Activated CD4-positive, alpha-beta T cell treated with anti-CD3 and anti-CD28 coated beads for 36 hours (primary cell): Measurements from ENCODE around the gene MRPL54. TPM values are rescaled to one million over a fixed set of nuclear protein-coding genes. Genes with fewer than 3 reads are reported as not detected.
"Not testable (repeated sequence)": the region's sequence is repeated elsewhere in the genome, so short reads cannot be mapped to it uniquely, and the experiment has no call there.

ENCODE experiments used
- ATAC-seq: fragments of 200-7000 bp; cut with Tn5 transposase; one replicate; pipeline ENCODE4 v1.10.0; 2021; ENCODE audit warnings: mild to moderate bottlenecking, moderate library complexity
- CTCF ChIA-PET: fragments of 350-600 bp; sonication (Branson Sonifier 250); formaldehyde crosslinking; loops from one replicate; lab custom pipeline; 2021; ENCODE audit warnings: antibody characterized with exemption; lab: Charles Lee
- POLR2A ChIA-PET: fragments of 350-600 bp; sonication (Branson Sonifier 250); formaldehyde crosslinking; loops from one replicate; lab custom pipeline; 2021; ENCODE audit warnings: antibody characterized with exemption, inconsistent platforms; lab: Charles Lee
- DNase-seq: peaks from one replicate; pipeline ENCODE4 v3.0.0-alpha.2; 2020
- H3K27ac Mint-ChIP-seq: one replicate; pipeline ENCODE4 v1.8.0; 2021; ENCODE audit warnings: mixed read lengths
- H3K27me3 Mint-ChIP-seq: one replicate; pipeline ENCODE4 v1.8.0; 2021; ENCODE audit warnings: mixed read lengths
- H3K36me3 Mint-ChIP-seq: one replicate; pipeline ENCODE4 v1.8.0; 2021; ENCODE audit warnings: low read depth, mixed read lengths
- H3K4me1 Mint-ChIP-seq: one replicate; pipeline ENCODE4 v1.8.0; 2021; ENCODE audit warnings: mixed read lengths
- H3K4me3 Mint-ChIP-seq: one replicate; pipeline ENCODE4 v1.8.0; 2021; ENCODE audit warnings: mild to moderate bottlenecking, moderate library complexity, mixed read lengths
- H3K9me3 Mint-ChIP-seq: one replicate; pipeline ENCODE4 v1.8.0; 2021; ENCODE audit warnings: low read depth, mixed read lengths
- intact Hi-C, 2 experiments: fragments of 100-400 bp; cut with DNase I in 1 of 2; cut with micrococcal nuclease in 1 of 2; formaldehyde crosslinking; loops; one replicate each; pipeline versions ENCODE4 v1.14.2 to v1.15.1; 2022 to 2024; cut with DNase I, micrococcal nuclease
- total RNA-seq, 2 experiments: library from RNA; stranded (reverse); gene quantifications; one replicate each; pipeline ENCODE4 v1.2.3, GENCODE V29; 2021

The MRPL54 gene
- total RNA-seq, 2 experiments from 2014 or later: 54.8 to 63.9 TPM

GRCh38 chr19:3743486-3743885 lies 19.0 kb upstream of the MRPL54 start:
- ATAC-seq (peak; percentile 49), DNase-seq (no peak)
- H3K36me3 Mint-ChIP-seq: no peaks in the 10 kb centered on the region
- H3K9me3 Mint-ChIP-seq: no peaks in the 10 kb centered on the region
- H3K27ac Mint-ChIP-seq: no peak overlapping the region
- ChIA-PET POLR2A (no interaction called here), CTCF (no interaction called here)
- intact Hi-C loops: no loop called here
- H3K4me1 Mint-ChIP-seq: peaks cover 12% of the 10 kb centered on the region
- H3K4me3 Mint-ChIP-seq: no peak overlapping the region
- H3K27me3 Mint-ChIP-seq: no peaks in the 10 kb centered on the region

GRCh38 chr19:3745363-3746045 lies 17.0 kb upstream of the MRPL54 start:
- ATAC-seq (no peak), DNase-seq (no peak)
- Mint-ChIP-seq H3K4me3 (no peak overlapping the region), H3K9me3 (no peaks in the 10 kb centered on the region), H3K27me3 (no peaks in the 10 kb centered on the region), H3K4me1 (no peaks in the 10 kb centered on the region), H3K36me3 (peaks cover 12% of the 10 kb centered on the region), H3K27ac (no peak overlapping the region)
- ChIA-PET POLR2A (no interaction called here), CTCF (no interaction called here)
- intact Hi-C loops: no loop called here

- Mint-ChIP-seq H3K27ac (no peak overlapping the region), H3K4me3 (no peak overlapping the region), H3K9me3 (no peaks in the 10 kb centered on the region), H3K4me1 (no peaks in the 10 kb centered on the region), H3K36me3 (peaks cover 16% of the 10 kb centered on the region), H3K27me3 (no peaks in the 10 kb centered on the region)
- ChIA-PET POLR2A (no interaction called here), CTCF (interaction anchor here (0.7 kb wide), 1 partner anchor 204 kb away, joined by 3 read pairs; no protein-coding TSS in a partner anchor)
- ATAC-seq: no peak
- DNase-seq: no peak
- intact Hi-C loops: no loop called here
Observed at GRCh38 chr19:3746371-3747056, 16.0 kb upstream of the MRPL54 start.

- POLR2A ChIA-PET: interaction anchor here (0.6 kb wide), 1 partner anchor 17 kb away, joined by 4 read pairs; no protein-coding TSS in a partner anchor
- no peaks in the 10 kb centered on the region for H3K4me1 Mint-ChIP-seq
- H3K27ac Mint-ChIP-seq: no peak overlapping the region
Observed at GRCh38 chr19:3748965-3749364, 13.5 kb upstream of the MRPL54 start.

GRCh38 chr19:3750211-3750610 lies 12.3 kb upstream of the MRPL54 start:
- ATAC-seq (no peak), DNase-seq (no peak)
- H3K4me3 Mint-ChIP-seq: no peak overlapping the region
- peaks cover 19% of the 10 kb centered on the region for H3K36me3 Mint-ChIP-seq
- POLR2A ChIA-PET: no interaction called here
- peaks cover 5% of the 10 kb centered on the region for H3K4me1 Mint-ChIP-seq
- H3K27me3 Mint-ChIP-seq: no peaks in the 10 kb centered on the region
- no peak overlapping the region for H3K27ac Mint-ChIP-seq
- H3K9me3 Mint-ChIP-seq: no peaks in the 10 kb centered on the region
- CTCF ChIA-PET: interaction anchor here (0.6 kb wide), 1 partner anchor 203 kb away, joined by 3 read pairs; no protein-coding TSS in a partner anchor
- intact Hi-C loops: no loop called here

More at GRCh38 chr19:3748965-3749364, 13.5 kb upstream of the MRPL54 start:
- Mint-ChIP-seq H3K4me3 (no peak overlapping the region), H3K27me3 (no peaks in the 10 kb centered on the region), H3K9me3 (no peaks in the 10 kb centered on the region), H3K36me3 (peaks cover 19% of the 10 kb centered on the region)
- ATAC-seq: no peak
- no peak for DNase-seq
- CTCF ChIA-PET: no interaction called here
- intact Hi-C loops: no loop called here

- H3K27me3 Mint-ChIP-seq: no peaks in the 10 kb centered on the region
- DNase-seq (no peak), ATAC-seq (no peak)
- H3K4me1 Mint-ChIP-seq: peaks cover 10% of the 10 kb centered on the region
- intact Hi-C loops: no loop called here
- H3K9me3 Mint-ChIP-seq: no peaks in the 10 kb centered on the region
- no peak overlapping the region for H3K27ac Mint-ChIP-seq
- no peak overlapping the region for H3K4me3 Mint-ChIP-seq
- peaks cover 19% of the 10 kb centered on the region for H3K36me3 Mint-ChIP-seq
- ChIA-PET POLR2A (no interaction called here), CTCF (interaction anchor here (0.9 kb wide), 1 partner anchor 11 kb away, joined by 3 read pairs; the partner anchor contains the start of gene MRPL54)
Observed at GRCh38 chr19:3751236-3751635, 11.2 kb upstream of the MRPL54 start.

GRCh38 chr19:3752492-3752891 lies 10.0 kb upstream of the MRPL54 start:
- CTCF ChIA-PET: interaction anchor here (0.9 kb wide), 1 partner anchor 10 kb away, joined by 3 read pairs; the partner anchor contains the start of gene MRPL54
- H3K4me3 Mint-ChIP-seq: no peak overlapping the region
- no peaks in the 10 kb centered on the region for H3K27me3 Mint-ChIP-seq
- ATAC-seq (no peak), DNase-seq (no peak)
- no peaks in the 10 kb centered on the region for H3K9me3 Mint-ChIP-seq
- H3K27ac Mint-ChIP-seq: no peak overlapping the region
- peaks cover 23% of the 10 kb centered on the region for H3K36me3 Mint-ChIP-seq
- POLR2A ChIA-PET: no interaction called here
- peaks cover 15% of the 10 kb centered on the region for H3K4me1 Mint-ChIP-seq
- intact Hi-C loops: no loop called here

GRCh38 chr19:3753631-3754410 lies 8.7 kb upstream of the MRPL54 start:
- CTCF ChIA-PET: no interaction called here
- Mint-ChIP-seq H3K27ac (no peak overlapping the region), H3K36me3 (peaks cover 24% of the 10 kb centered on the region), H3K4me1 (peaks cover 18% of the 10 kb centered on the region), H3K4me3 (no peak overlapping the region), H3K9me3 (no peaks in the 10 kb centered on the region), H3K27me3 (no peaks in the 10 kb centered on the region)
- ATAC-seq (no peak), DNase-seq (no peak)
- intact Hi-C loops: no loop called here
- POLR2A ChIA-PET: no interaction called here

- CTCF ChIA-PET: interaction anchor here (2.5 kb wide), 1 partner anchor 64 kb away, joined by 7 read pairs; no protein-coding TSS in a partner anchor
- POLR2A ChIA-PET, H3K27me3 Mint-ChIP-seq, ATAC-seq, intact Hi-C loops, H3K9me3 Mint-ChIP-seq, H3K27ac Mint-ChIP-seq, H3K4me3 Mint-ChIP-seq, DNase-seq: not testable (repeated sequence)
- peaks cover 41% of the 10 kb centered on the region for H3K4me1 Mint-ChIP-seq
- H3K36me3 Mint-ChIP-seq: peaks cover 17% of the 10 kb centered on the region
Observed at GRCh38 chr19:3757705-3758104, 4.8 kb upstream of the MRPL54 start.

- ATAC-seq, H3K27ac Mint-ChIP-seq, DNase-seq, H3K27me3 Mint-ChIP-seq, POLR2A ChIA-PET, H3K9me3 Mint-ChIP-seq, intact Hi-C loops, H3K4me3 Mint-ChIP-seq: not testable (repeated sequence)
- CTCF ChIA-PET: interaction anchor here (2.5 kb wide), 1 partner anchor 63 kb away, joined by 7 read pairs; no protein-coding TSS in a partner anchor
- H3K36me3 Mint-ChIP-seq: peaks cover 14% of the 10 kb centered on the region
- H3K4me1 Mint-ChIP-seq: peaks cover 45% of the 10 kb centered on the region
Observed at GRCh38 chr19:3758297-3758696, 4.2 kb upstream of the MRPL54 start.
